GM12864 (cell line): Measurements from ENCODE around the gene CAMK2N1.

Source experiments
- DNase-seq: peaks from one replicate; pipeline ENCODE4 v3.0.0-alpha.2; 2011; ENCODE audit warnings: low read depth
- H3K4me3 ChIP-seq: 2 replicates; pipeline ENCODE4 v1.5.1; 2011; ENCODE audit warnings: mild to moderate bottlenecking, low read depth, low read length, control low read depth
- CTCF ChIP-seq: IDR thresholded peaks from 2 replicates; pipeline ENCODE4 v1.5.1; 2011; ENCODE audit warnings: low read depth, mild to moderate bottlenecking, moderate library complexity, low read length, control low read depth, inconsistent platforms; ENCODE audit errors: missing control alignments

The CAMK2N1 gene

GRCh38 chr1:20491178-20491577 lies 5.2 kb upstream of the CAMK2N1 start:
- H3K4me3 ChIP-seq = no peak overlapping the region
- no peak for DNase-seq
- no peak for TF ChIP-seq CTCF

GRCh38 chr1:20487236-20487590 lies 1.2 kb upstream of the CAMK2N1 start:
- no peak for TF ChIP-seq CTCF
- no peak for DNase-seq
- no peak overlapping the region for H3K4me3 ChIP-seq

GRCh38 chr1:20486457-20487235 lies 636 bp upstream of the CAMK2N1 start:
- no peak for TF ChIP-seq CTCF
- DNase-seq = no peak
- H3K4me3 ChIP-seq = no peak overlapping the region

GRCh38 chr1:20484519-20485462 lies 1.2 kb downstream of the CAMK2N1 start:
- no peak overlapping the region for H3K4me3 ChIP-seq
- no peak for DNase-seq
- no peak for TF ChIP-seq CTCF

GRCh38 chr1:20483833-20484518 lies 2.0 kb downstream of the CAMK2N1 start:
- no peak overlapping the region for H3K4me3 ChIP-seq
- no peak for DNase-seq
- TF ChIP-seq CTCF = no peak

- no peak for TF ChIP-seq CTCF
- no peak for DNase-seq
- H3K4me3 ChIP-seq = no peak overlapping the region
These were observed 2.7 kb downstream of the CAMK2N1 start for GRCh38 chr1:20483098-20483832.
